H1 (cell line): ENCODE results near the gene HKDC1. TPM values are rescaled to one million over a fixed set of nuclear protein-coding genes. Genes with fewer than 3 reads are reported as not detected.

Experiments
- CTCF ChIA-PET: fragments of 300-600 bp; sonication (Branson Sonifier 250); formaldehyde crosslinking; loops from one replicate; lab custom pipeline; 2021; ENCODE audit not compliant: partially characterized antibody; lab: Charles Lee
- POLR2A ChIA-PET: fragments of 300-600 bp; sonication (Branson Sonifier 250); formaldehyde crosslinking; loops from one replicate; lab custom pipeline; 2021; ENCODE audit warnings: inconsistent platforms; ENCODE audit not compliant: partially characterized antibody; lab: Charles Lee
- DNase-seq, 2 experiments: peaks; one replicate each; pipeline versions ENCODE4 v3.0.0 to v3.0.0-alpha.2; 2010 to 2022; ENCODE audit warnings: low spot score in 2 of 2, low read depth in 1 of 2, mixed read lengths in 1 of 2
- FAIRE-seq: peaks from 2 replicates; lab custom pipeline; 2011; peaks lifted over from hg19 to GRCh38; lab: Jason Lieb, UNC
- H2AFZ ChIP-seq: 2 replicates; pipeline ENCODE4 v1.8.1; 2012; ENCODE audit warnings: low read length, inconsistent platforms
- H2AK5ac ChIP-seq: 2 replicates; pipeline ENCODE4 v1.6.1; 2013; ENCODE audit warnings: low read depth, low read length
- H2BK120ac ChIP-seq: replicated peaks from 2 replicates; pipeline ENCODE3; 2013; ENCODE audit warnings: low read depth, low read length, inconsistent platforms
- H2BK12ac ChIP-seq: 2 replicates; pipeline ENCODE4 v1.6.1; 2013; ENCODE audit warnings: low read depth, low read length
- H2BK15ac ChIP-seq: 2 replicates; pipeline ENCODE4 v1.6.1; 2013; ENCODE audit warnings: low read length
- H2BK20ac ChIP-seq: 2 replicates; pipeline ENCODE4 v1.6.1; 2013; ENCODE audit warnings: low read length
- H2BK5ac ChIP-seq: 2 replicates; pipeline ENCODE4 v1.6.1; 2013; ENCODE audit warnings: low read depth, low read length
- H3K14ac ChIP-seq: 2 replicates; pipeline ENCODE4 v1.6.1; 2013; ENCODE audit warnings: inconsistent platforms; ENCODE audit not compliant: insufficient read length
- H3K18ac ChIP-seq: 2 replicates; pipeline ENCODE4 v1.6.1; 2013; ENCODE audit warnings: low read length; ENCODE audit errors: extremely low read depth
- H3K23ac ChIP-seq: 2 replicates; pipeline ENCODE4 v1.6.1; 2013; ENCODE audit warnings: inconsistent platforms; ENCODE audit not compliant: insufficient read length
- H3K23me2 ChIP-seq: 2 replicates; pipeline ENCODE4 v1.6.1; 2013; ENCODE audit warnings: low read depth, low read length
- H3K27ac ChIP-seq: 2 replicates; pipeline ENCODE4 v1.6.1; 2011; ENCODE audit warnings: low read depth, low read length, inconsistent platforms
- H3K27me3 ChIP-seq, 4 experiments: replicated peaks in 1 of 4; 1 replicate in 1 of 4; 2 replicates in 3 of 4; pipeline versions ENCODE4 v1.6.1 to v1.8.1; 2011 to 2013; ENCODE audit warnings: low read length in 3 of 4, mild to moderate bottlenecking in 3 of 4, inconsistent platforms in 2 of 4, mixed read lengths in 2 of 4, moderate library complexity in 1 of 4; ENCODE audit not compliant: control insufficient read depth in 3 of 4, insufficient read depth in 3 of 4; ENCODE audit errors: extremely low read depth in 1 of 4
- H3K36me3 ChIP-seq, 4 experiments: 2 replicates each; pipeline versions ENCODE4 v1.6.1 to v1.8.1; 2011 to 2013; ENCODE audit warnings: mild to moderate bottlenecking in 4 of 4, low read length in 3 of 4, moderate library complexity in 2 of 4, control low read depth in 1 of 4, inconsistent platforms in 1 of 4; ENCODE audit not compliant: insufficient read depth in 4 of 4, control insufficient read depth in 2 of 4
- H3K4ac ChIP-seq: replicated peaks from 2 replicates; pipeline ENCODE3; 2013; ENCODE audit warnings: low read length, low read depth, mixed read lengths, inconsistent platforms; ENCODE audit not compliant: insufficient read length
- H3K4me1 ChIP-seq, 4 experiments: replicated peaks in 1 of 4; 1 replicate in 1 of 4; 2 replicates in 3 of 4; pipeline versions ENCODE4 v1.6.1 to v1.8.1; 2011 to 2013; ENCODE audit warnings: low read length in 3 of 4, inconsistent platforms in 2 of 4, mixed read lengths in 1 of 4; ENCODE audit not compliant: insufficient read depth in 4 of 4, control insufficient read depth in 3 of 4
- H3K4me2 ChIP-seq, 2 experiments: 2 replicates each; pipeline versions ENCODE4 v1.6.1 to v1.8.1; 2011 to 2013; ENCODE audit warnings: low read depth in 2 of 2, low read length in 2 of 2, control low read depth in 1 of 2, inconsistent platforms in 1 of 2, mild to moderate bottlenecking in 1 of 2; ENCODE audit not compliant: insufficient read depth in 1 of 2
- H3K4me3 ChIP-seq, 4 experiments: fragments of 200-600, 300-600 bp in 1 of 4; sonication (generic), shearing (Covaris generic), sonication (Bioruptor Twin) in 1 of 4; 2 replicates each; pipeline versions ENCODE4 v1.5.1 to v1.8.1; 2011 to 2016; ENCODE audit warnings: low read length in 4 of 4, low read depth in 3 of 4, control low read depth in 2 of 4, inconsistent platforms in 2 of 4, mild to moderate bottlenecking in 2 of 4, mixed read lengths in 1 of 4, moderate library complexity in 1 of 4; ENCODE audit not compliant: insufficient read depth in 2 of 4; ENCODE audit errors: extremely low read depth in 1 of 4
- H3K56ac ChIP-seq: replicated peaks from 2 replicates; pipeline ENCODE3; 2013; ENCODE audit warnings: low read depth, mild to moderate bottlenecking, mixed read lengths, low read length, inconsistent platforms; ENCODE audit not compliant: insufficient read length
- H3K79me1 ChIP-seq: 2 replicates; pipeline ENCODE4 v1.6.1; 2013; ENCODE audit warnings: low read depth, low read length, control low read depth
- H3K79me2 ChIP-seq, 2 experiments: 2 replicates each; pipeline versions ENCODE4 v1.6.1 to v1.8.1; 2012 to 2013; ENCODE audit warnings: low read length in 2 of 2, mild to moderate bottlenecking in 2 of 2, inconsistent platforms in 1 of 2; ENCODE audit not compliant: insufficient read depth in 2 of 2, control insufficient read depth in 1 of 2
- H3K9ac ChIP-seq, 4 experiments: replicated peaks in 1 of 4; 1 replicate in 1 of 4; 2 replicates in 3 of 4; pipeline versions ENCODE4 v1.6.1 to v1.8.1; 2011 to 2013; ENCODE audit warnings: low read depth in 3 of 4, low read length in 3 of 4, control low read depth in 2 of 4, mild to moderate bottlenecking in 2 of 4, moderate library complexity in 2 of 4, inconsistent platforms in 1 of 4; ENCODE audit errors: extremely low read depth in 1 of 4
- H3K9me3 ChIP-seq, 2 experiments: 2 replicates each; pipeline versions ENCODE4 v1.6.1 to v1.8.1; 2012 to 2013; ENCODE audit warnings: mild to moderate bottlenecking in 2 of 2, moderate library complexity in 2 of 2, control low read depth in 1 of 2, inconsistent platforms in 1 of 2, low read depth in 1 of 2, low read length in 1 of 2, mixed read lengths in 1 of 2; ENCODE audit not compliant: insufficient read depth in 2 of 2
- H4K20me1 ChIP-seq, 2 experiments: replicated peaks in 1 of 2; 2 replicates each; pipeline versions ENCODE3 to v1.8.1; 2011 to 2013; ENCODE audit warnings: inconsistent platforms in 2 of 2, low read length in 2 of 2, mild to moderate bottlenecking in 1 of 2; ENCODE audit not compliant: insufficient read depth in 2 of 2, control insufficient read depth in 1 of 2
- H4K5ac ChIP-seq: 2 replicates; pipeline ENCODE4 v1.6.1; 2013; ENCODE audit warnings: low read length, low read depth, mixed read lengths, inconsistent platforms; ENCODE audit not compliant: insufficient read length
- H4K8ac ChIP-seq: 2 replicates; pipeline ENCODE4 v1.8.0; 2013; ENCODE audit warnings: mild to moderate bottlenecking, moderate library complexity, low read length, inconsistent platforms; ENCODE audit not compliant: insufficient read depth; ENCODE audit errors: extremely low read depth
- H4K91ac ChIP-seq: replicated peaks from 2 replicates; pipeline ENCODE3; 2013; ENCODE audit warnings: low read length, mixed read lengths, inconsistent platforms; ENCODE audit not compliant: insufficient read length
- ASH2L ChIP-seq: fragments of 200-600, 300-600 bp; sonication (generic); IDR thresholded peaks from one replicate; pipeline ENCODE4 v1.7.1; 2017; ENCODE audit warnings: low read length
- CHD1 ChIP-seq: IDR thresholded peaks from 2 replicates; pipeline ENCODE4 v1.6.1; 2012; ENCODE audit warnings: low read depth, low read length, improper control_type of control experiment
- EZH2 ChIP-seq: fragments of 200-600 bp; sonication (generic); IDR thresholded peaks from 2 replicates; pipeline ENCODE4 v1.7.1; 2012; ENCODE audit warnings: low read depth, mild to moderate bottlenecking, moderate library complexity, low read length, inconsistent platforms; ENCODE audit not compliant: severe bottlenecking
- GABPA ChIP-seq: IDR thresholded peaks from 2 replicates; pipeline ENCODE4 v1.6.1; 2011; ENCODE audit warnings: mild to moderate bottlenecking, low read length, moderate library complexity, borderline replicate concordance; ENCODE audit not compliant: insufficient read depth
- KDM5A ChIP-seq: fragments of 200-600 bp; IDR thresholded peaks from 2 replicates; pipeline ENCODE4 v1.7.1; 2012; ENCODE audit warnings: mild to moderate bottlenecking, low read length, inconsistent platforms, mixed read lengths
- ZNF274 ChIP-seq: IDR thresholded peaks from 2 replicates; pipeline ENCODE4 v1.7.0; 2012; ENCODE audit warnings: low read length, borderline replicate concordance; ENCODE audit errors: extremely low read depth
- WGBS, 2 experiments: shearing (Covaris generic) in 1 of 2; methylation state at CpG; one replicate each; pipeline versions ENCODE4 v1.1.6 to v1.1.7; 2013 to 2015; ENCODE audit warnings: low lambda C conversion rate in 2 of 2, mixed read lengths in 2 of 2, inconsistent platforms in 1 of 2, low coverage in 1 of 2, missing lambda C conversion rate in 1 of 2; ENCODE audit not compliant: insufficient replicate concordance in 2 of 2, insufficient coverage in 1 of 2, insufficient read length in 1 of 2; ENCODE audit errors: extremely low coverage in 1 of 2, missing lambda C conversion rate in 1 of 2; 5-methylcytosine and 5-hydroxymethylcytosine counted together
- polyA plus RNA-seq, 7 experiments: library from polyadenylated mRNA; depleted of rRNA in 3 of 7; stranded (reverse) in 5 of 7; unstranded in 2 of 7; fragments of >200 nt in 5 of 7; fragments of 200-250 nt in 2 of 7; gene quantifications; 1 replicate in 5 of 7; 2 replicates in 1 of 7; 4 replicates in 1 of 7; pipeline versions ENCODE4 v1.2.1 to v1.2.3, GENCODE V29; 2011 to 2013; ENCODE audit warnings: missing spikeins in 2 of 7, mixed read lengths in 2 of 7
- total RNA-seq: library from RNA; stranded (reverse); fragmentation: NEBNext Ultra II Directional; extraction: Animal tissue kit (Norgen Biotek cat#: 25700); gene quantifications from 2 replicates; pipeline ENCODE4 v1.2.1, GENCODE V29; 2021
- TF ChIP-seq, protein P1 (sequence below): IDR thresholded peaks from 2 replicates; pipeline ENCODE4 v1.6.1; 2012; ENCODE audit warnings: low read length, inconsistent platforms

The HKDC1 gene
- total and polyA plus RNA-seq, 2 of the 8 experiments (the other 6 are each of a cell fraction or from before 2014, with no cell fraction given) = 0.12 to 0.78 TPM

DNA sequence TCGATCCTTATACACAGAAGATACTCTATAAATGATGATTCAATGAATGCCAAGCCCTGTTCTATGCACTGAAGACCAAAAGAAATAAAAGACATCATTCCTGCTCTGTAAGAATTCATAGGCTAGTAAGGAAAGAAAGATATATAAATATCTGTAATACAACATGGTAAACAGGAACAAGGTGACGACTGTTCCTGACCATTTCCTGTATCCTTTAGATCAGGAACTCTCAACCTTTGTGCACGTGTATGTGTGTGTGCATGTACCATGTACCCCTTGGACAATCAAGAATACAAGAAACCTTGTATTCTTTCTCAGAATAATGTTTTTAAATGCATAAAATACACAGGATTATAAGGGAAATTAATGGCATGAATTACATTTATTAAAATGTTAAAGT, 50.9 kb downstream of the HKDC1 start:
- DNase-seq = no peak
- H3K79me2 ChIP-seq = no peaks in the 10 kb centered on the region
- H3K4me1 ChIP-seq = no peaks in the 10 kb centered on the region
- H3K4me3 ChIP-seq = no peak overlapping the region
- 90% methylated on average over 3 of the region's 3 CpGs; no CpG with 5 or more reads in 1 of the 2 experiments for WGBS, 2 experiments
- H4K8ac ChIP-seq = no peak overlapping the region
- H2BK12ac ChIP-seq = no peak overlapping the region
- no peak overlapping the region for H3K9ac ChIP-seq
- POLR2A ChIA-PET = no interaction called here
- no peak overlapping the region for H4K91ac ChIP-seq
- no peak overlapping the region for H2AFZ ChIP-seq
- no peaks in the 10 kb centered on the region for H3K36me3 ChIP-seq
- H3K79me1 ChIP-seq = no peaks in the 10 kb centered on the region
- no peak overlapping the region for H2BK120ac ChIP-seq
- H3K9me3 ChIP-seq = no peaks in the 10 kb centered on the region
- H3K4me2 ChIP-seq = no peak overlapping the region
- no peak overlapping the region for H2AK5ac ChIP-seq
- no peak overlapping the region for H2BK20ac ChIP-seq
- H3K27me3 ChIP-seq = no peaks in the 10 kb centered on the region
- no peaks in the 10 kb centered on the region for H4K20me1 ChIP-seq
- H4K5ac ChIP-seq = no peak overlapping the region
- H3K23me2 ChIP-seq = no peaks in the 10 kb centered on the region
- TF ChIP-seq CHD1 (no peak), ZNF274 (no peak), ASH2L (no peak), GABPA (no peak), KDM5A (no peak), EZH2 (no peak)
- TF ChIP-seq, protein P1, sequence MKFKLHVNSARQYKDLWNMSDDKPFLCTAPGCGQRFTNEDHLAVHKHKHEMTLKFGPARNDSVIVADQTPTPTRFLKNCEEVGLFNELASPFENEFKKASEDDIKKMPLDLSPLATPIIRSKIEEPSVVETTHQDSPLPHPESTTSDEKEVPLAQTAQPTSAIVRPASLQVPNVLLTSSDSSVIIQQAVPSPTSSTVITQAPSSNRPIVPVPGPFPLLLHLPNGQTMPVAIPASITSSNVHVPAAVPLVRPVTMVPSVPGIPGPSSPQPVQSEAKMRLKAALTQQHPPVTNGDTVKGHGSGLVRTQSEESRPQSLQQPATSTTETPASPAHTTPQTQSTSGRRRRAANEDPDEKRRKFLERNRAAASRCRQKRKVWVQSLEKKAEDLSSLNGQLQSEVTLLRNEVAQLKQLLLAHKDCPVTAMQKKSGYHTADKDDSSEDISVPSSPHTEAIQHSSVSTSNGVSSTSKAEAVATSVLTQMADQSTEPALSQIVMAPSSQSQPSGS = no peak
- TF ChIP-seq, all 59 proteins: peak for 0
- Histone ChIP-seq H3K14ac (no peak overlapping the region), H3K27ac (no peak overlapping the region), H3K56ac (no peak overlapping the region), H2BK5ac (no peak overlapping the region), H2BK15ac (no peak overlapping the region), H3K23ac (no peak overlapping the region), H3K4ac (no peak overlapping the region), H3K18ac (no peak overlapping the region)
- no peak for FAIRE-seq
- CTCF ChIA-PET = interaction anchor here (1.1 kb wide), 1 partner anchor 104 kb away, joined by 3 read pairs; no protein-coding TSS in a partner anchor
